SK-N-SH (cell line): Measurements from ENCODE around the gene KRT78. TPM values are rescaled to one million over a fixed set of nuclear protein-coding genes. Genes with fewer than 3 reads are reported as not detected.

Experiments used
- CTCF ChIA-PET: fragments of 300-600, 350-600 bp; formaldehyde crosslinking; extraction: SDS; loops from one replicate; lab custom pipeline; 2021; lab: Yijun Ruan, JAX
- POLR2A ChIA-PET: fragments of 350-600 bp; sonication (Branson Sonifier 250); formaldehyde crosslinking; extraction: SDS; loops from one replicate; lab custom pipeline; 2020; ENCODE audit warnings: antibody characterized with exemption, inconsistent platforms; lab: Yijun Ruan, JAX
- DNase-seq: peaks from one replicate; pipeline ENCODE4 v3.0.0; 2012
- H2AFZ ChIP-seq: fragments of 200-600 bp; sonication (generic); 2 replicates; pipeline ENCODE4 v1.8.1; 2016; ENCODE audit warnings: antibody characterized with exemption, mild to moderate bottlenecking, low read depth
- H3F3A ChIP-seq: fragments of 200-600 bp; sonication (generic); replicated peaks from 2 replicates; pipeline ENCODE3; 2016; ENCODE audit warnings: antibody characterized with exemption, mild to moderate bottlenecking; ENCODE audit not compliant: insufficient read depth
- H3K27ac ChIP-seq, 2 experiments: fragments of 200-500 bp in 1 of 2; fragments of 200-600 bp in 1 of 2; sonication (Bioruptor generic) in 1 of 2; sonication (generic), shearing (Covaris generic) in 1 of 2; 2 replicates each; pipeline versions ENCODE4 v1.5.1 to v1.6.1; 2014 to 2016; ENCODE audit warnings: low read depth in 2 of 2, inconsistent platforms in 1 of 2, low read length in 1 of 2, mild to moderate bottlenecking in 1 of 2, mixed read lengths in 1 of 2
- H3K27me3 ChIP-seq: fragments of 200-600 bp; sonication (generic), shearing (Covaris generic); 2 replicates; pipeline ENCODE4 v1.6.1; 2016; ENCODE audit warnings: mixed run types; ENCODE audit not compliant: insufficient read depth
- H3K36me3 ChIP-seq, 2 experiments: fragments of 200-500 bp in 1 of 2; fragments of 200-600 bp in 1 of 2; sonication (Bioruptor generic) in 1 of 2; sonication (generic) in 1 of 2; replicated peaks in 1 of 2; 2 replicates each; pipeline versions ENCODE3 to v1.5.1; 2014 to 2016; ENCODE audit warnings: low read length in 1 of 2, mild to moderate bottlenecking in 1 of 2; ENCODE audit not compliant: insufficient read depth in 2 of 2, control insufficient read depth in 1 of 2
- H3K4me1 ChIP-seq, 2 experiments: fragments of 200-500 bp in 1 of 2; fragments of 200-600 bp in 1 of 2; sonication (Bioruptor generic) in 1 of 2; sonication (generic), shearing (Covaris generic) in 1 of 2; 2 replicates each; pipeline versions ENCODE4 v1.5.1 to v1.6.1; 2014 to 2016; ENCODE audit warnings: low read depth in 1 of 2, low read length in 1 of 2, mixed run types in 1 of 2; ENCODE audit not compliant: insufficient read depth in 2 of 2, control insufficient read depth in 1 of 2
- H3K4me2 ChIP-seq: fragments of 200-600 bp; sonication (generic), shearing (Covaris generic); 2 replicates; pipeline ENCODE4 v1.6.1; 2017; ENCODE audit warnings: mixed run types
- H3K4me3 ChIP-seq, 2 experiments: fragments of 200-500 bp in 1 of 2; fragments of 200-600 bp in 1 of 2; sonication (Bioruptor generic) in 1 of 2; sonication (generic), shearing (Covaris generic) in 1 of 2; 2 replicates each; pipeline versions ENCODE4 v1.5.1 to v1.8.1; 2014 to 2016; ENCODE audit warnings: low read depth in 2 of 2, inconsistent platforms in 1 of 2, low read length in 1 of 2, mild to moderate bottlenecking in 1 of 2, mixed read lengths in 1 of 2, moderate library complexity in 1 of 2
- H3K79me2 ChIP-seq: fragments of 200-600 bp; sonication (generic); 2 replicates; pipeline ENCODE4 v1.8.1; 2017; ENCODE audit warnings: mild to moderate bottlenecking; ENCODE audit not compliant: insufficient read depth
- H3K9ac ChIP-seq: fragments of 200-600 bp; sonication (generic); 2 replicates; pipeline ENCODE4 v1.6.1; 2017; ENCODE audit warnings: mixed run types
- H3K9me2 ChIP-seq: fragments of 200-600 bp; sonication (generic); 2 replicates; pipeline ENCODE4 v1.6.1; 2017; ENCODE audit warnings: mixed run types
- H3K9me3 ChIP-seq: fragments of 200-600 bp; sonication (generic); 2 replicates; pipeline ENCODE4 v1.6.1; 2017; ENCODE audit warnings: mixed run types, mild to moderate bottlenecking, moderate library complexity
- H4K20me1 ChIP-seq: fragments of 200-600 bp; sonication (generic); 2 replicates; pipeline ENCODE4 v1.6.1; 2017; ENCODE audit warnings: mild to moderate bottlenecking, mixed run types; ENCODE audit not compliant: insufficient read depth
- ELF1 ChIP-seq: IDR thresholded peaks from 2 replicates; pipeline ENCODE4 v1.4.0; 2012
- EP300 ChIP-seq, 2 experiments: IDR thresholded peaks; 2 replicates each; pipeline versions ENCODE4 v1.4.0 to v1.6.1; 2012; ENCODE audit warnings: borderline replicate concordance in 1 of 2, low read depth in 1 of 2, low read length in 1 of 2
- EZH2phosphoT487 ChIP-seq: fragments of 200-600 bp; sonication (generic); IDR thresholded peaks from 2 replicates; pipeline ENCODE4 v1.6.1; 2017; ENCODE audit warnings: low read depth, mixed run types, mild to moderate bottlenecking, antibody characterized with exemption, moderate library complexity, borderline replicate concordance
- FOXM1 ChIP-seq: IDR thresholded peaks from 2 replicates; pipeline ENCODE4 v1.4.0; 2012; ENCODE audit warnings: low read depth, mild to moderate bottlenecking
- GATA2 ChIP-seq: sonication (generic); formaldehyde crosslinking; IDR thresholded peaks from 2 replicates; pipeline ENCODE4 v1.5.0; 2020; ENCODE audit warnings: mild to moderate bottlenecking, missing genetic modification reagents
- JUND ChIP-seq: IDR thresholded peaks from 2 replicates; pipeline ENCODE4 v1.4.0; 2012
- MEF2A ChIP-seq: IDR thresholded peaks from 2 replicates; pipeline ENCODE4 v1.4.0; 2012; ENCODE audit warnings: low read depth, borderline replicate concordance
- NFIC ChIP-seq: IDR thresholded peaks from 2 replicates; pipeline ENCODE4 v1.4.0; 2012; ENCODE audit warnings: borderline replicate concordance
- NRF1 ChIP-seq: IDR thresholded peaks from 2 replicates; pipeline ENCODE4 v1.6.1; 2012; ENCODE audit warnings: low read depth, mild to moderate bottlenecking, low read length
- RCOR1 ChIP-seq: fragments of 150-350 bp; IDR thresholded peaks from 2 replicates; pipeline ENCODE4 v1.6.1; 2017; ENCODE audit warnings: antibody characterized with exemption, low read length
- RFX5 ChIP-seq: IDR thresholded peaks from 2 replicates; pipeline ENCODE4 v1.6.1; 2012; ENCODE audit warnings: mild to moderate bottlenecking, improper control_type of control experiment, low read length
- RXRA ChIP-seq: IDR thresholded peaks from 2 replicates; pipeline ENCODE4 v1.4.0; 2012; ENCODE audit warnings: low read depth, mild to moderate bottlenecking, borderline replicate concordance
- SMC3 ChIP-seq: IDR thresholded peaks from 2 replicates; pipeline ENCODE4 v1.6.1; 2012; ENCODE audit warnings: low read depth, low read length, improper control_type of control experiment
- TAF1 ChIP-seq: IDR thresholded peaks from 2 replicates; pipeline ENCODE4 v1.6.1; 2012; ENCODE audit warnings: low read depth, mild to moderate bottlenecking, low read length, moderate library complexity, borderline replicate concordance
- TCF12 ChIP-seq: IDR thresholded peaks from 2 replicates; pipeline ENCODE4 v1.4.0; 2012
- USF1 ChIP-seq: IDR thresholded peaks from 2 replicates; pipeline ENCODE4 v1.4.0; 2012; ENCODE audit warnings: low read depth, borderline replicate concordance
- USF2 ChIP-seq: fragments of 150-350 bp; IDR thresholded peaks from 2 replicates; pipeline ENCODE4 v1.6.1; 2017; ENCODE audit warnings: antibody characterized with exemption, low read length, low read depth, borderline replicate concordance
- YY1 ChIP-seq: IDR thresholded peaks from 2 replicates; pipeline ENCODE4 v1.4.0; 2012; ENCODE audit warnings: low read depth, mild to moderate bottlenecking
- WGBS: methylation state at CpG from one replicate; pipeline ENCODE4 v1.1.6; 2017; ENCODE audit warnings: low lambda C conversion rate; 5-methylcytosine and 5-hydroxymethylcytosine counted together
- polyA plus RNA-seq, 3 experiments: library from polyadenylated mRNA; depleted of rRNA; stranded (reverse); fragments of >200 nt; gene quantifications; 2 replicates each; pipeline ENCODE4 v1.2.3, GENCODE V29; 2012
- TF ChIP-seq, protein P1 (sequence below): IDR thresholded peaks from 2 replicates; pipeline ENCODE4 v1.6.1; 2012; ENCODE audit warnings: mild to moderate bottlenecking, low read depth, low read length, moderate library complexity
- TF ChIP-seq, protein P2 (sequence below): IDR thresholded peaks from 2 replicates; pipeline ENCODE4; 2012

Gene KRT78
- polyA plus RNA-seq, 1 of the 3 experiments (the other 2 are of a cell fraction): not detected

DNA sequence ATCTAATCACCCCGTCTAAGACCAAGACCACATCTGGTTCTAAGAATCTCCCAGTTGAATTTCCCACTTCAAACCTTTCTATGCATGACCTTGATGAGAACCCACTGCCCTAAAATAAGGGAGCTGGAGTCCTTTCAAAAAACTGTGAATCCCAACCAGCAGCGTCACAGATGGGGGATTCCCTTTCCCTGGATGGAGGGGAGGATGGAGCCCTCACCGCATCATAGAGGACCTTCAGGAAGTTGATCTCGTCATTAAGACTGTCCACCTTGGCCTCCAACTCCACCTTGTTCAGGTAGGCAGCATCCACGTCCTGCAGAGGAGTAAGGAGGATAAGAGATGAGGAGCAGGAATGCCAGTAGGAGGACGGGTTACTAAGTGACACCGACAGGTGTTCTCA lies 39.6 kb downstream of the KRT78 start:
- Histone ChIP-seq H4K20me1 (no peaks in the 10 kb centered on the region), H3K9me2 (no peaks in the 10 kb centered on the region), H3K79me2 (no peaks in the 10 kb centered on the region), H3K9me3 (no peaks in the 10 kb centered on the region), H3K36me3 (no peaks in the 10 kb centered on the region), H3K4me1 (no peaks in the 10 kb centered on the region), H3K27me3 (peaks cover 17% of the 10 kb centered on the region; the same call in 1 of the 2 replicates), H3K4me3 (no peak overlapping the region), H3K27ac (no peak overlapping the region), H2AFZ (no peak overlapping the region), H3K9ac (no peak overlapping the region), H3F3A (no peaks in the 10 kb centered on the region), H3K4me2 (no peak overlapping the region)
- POLR2A ChIA-PET: no interaction called here
- 41% methylated on average over 7 of the region's 7 CpGs for WGBS
- CTCF ChIA-PET: interaction anchor here (1.0 kb wide), 1 partner anchor 437 kb away, joined by 3 read pairs; no protein-coding TSS in a partner anchor
- TF ChIP-seq USF2: no peak
- TF ChIP-seq NRF1: no peak
- no peak for TF ChIP-seq TCF12
- TF ChIP-seq, protein P1, sequence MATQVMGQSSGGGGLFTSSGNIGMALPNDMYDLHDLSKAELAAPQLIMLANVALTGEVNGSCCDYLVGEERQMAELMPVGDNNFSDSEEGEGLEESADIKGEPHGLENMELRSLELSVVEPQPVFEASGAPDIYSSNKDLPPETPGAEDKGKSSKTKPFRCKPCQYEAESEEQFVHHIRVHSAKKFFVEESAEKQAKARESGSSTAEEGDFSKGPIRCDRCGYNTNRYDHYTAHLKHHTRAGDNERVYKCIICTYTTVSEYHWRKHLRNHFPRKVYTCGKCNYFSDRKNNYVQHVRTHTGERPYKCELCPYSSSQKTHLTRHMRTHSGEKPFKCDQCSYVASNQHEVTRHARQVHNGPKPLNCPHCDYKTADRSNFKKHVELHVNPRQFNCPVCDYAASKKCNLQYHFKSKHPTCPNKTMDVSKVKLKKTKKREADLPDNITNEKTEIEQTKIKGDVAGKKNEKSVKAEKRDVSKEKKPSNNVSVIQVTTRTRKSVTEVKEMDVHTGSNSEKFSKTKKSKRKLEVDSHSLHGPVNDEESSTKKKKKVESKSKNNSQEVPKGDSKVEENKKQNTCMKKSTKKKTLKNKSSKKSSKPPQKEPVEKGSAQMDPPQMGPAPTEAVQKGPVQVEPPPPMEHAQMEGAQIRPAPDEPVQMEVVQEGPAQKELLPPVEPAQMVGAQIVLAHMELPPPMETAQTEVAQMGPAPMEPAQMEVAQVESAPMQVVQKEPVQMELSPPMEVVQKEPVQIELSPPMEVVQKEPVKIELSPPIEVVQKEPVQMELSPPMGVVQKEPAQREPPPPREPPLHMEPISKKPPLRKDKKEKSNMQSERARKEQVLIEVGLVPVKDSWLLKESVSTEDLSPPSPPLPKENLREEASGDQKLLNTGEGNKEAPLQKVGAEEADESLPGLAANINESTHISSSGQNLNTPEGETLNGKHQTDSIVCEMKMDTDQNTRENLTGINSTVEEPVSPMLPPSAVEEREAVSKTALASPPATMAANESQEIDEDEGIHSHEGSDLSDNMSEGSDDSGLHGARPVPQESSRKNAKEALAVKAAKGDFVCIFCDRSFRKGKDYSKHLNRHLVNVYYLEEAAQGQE: no peak
- TF ChIP-seq RXRA: no peak
- no peak for TF ChIP-seq NFIC
- TF ChIP-seq RCOR1: no peak
- no peak for TF ChIP-seq JUND
- TF ChIP-seq TAF1: no peak
- no peak for TF ChIP-seq SMC3
- no peak for TF ChIP-seq MEF2A
- no peak for TF ChIP-seq FOXM1
- TF ChIP-seq YY1: no peak
- TF ChIP-seq ELF1: no peak
- TF ChIP-seq EP300 (IDR thresholded peaks at IDR 0.05; ENCODE audit: borderline replicate concordance in 1 of 2, low read depth in 1 of 2, low read length in 1 of 2): no peak
- no peak for TF ChIP-seq EZH2phosphoT487
- TF ChIP-seq USF1: no peak
- TF ChIP-seq GATA2: no peak
- TF ChIP-seq, protein P2, sequence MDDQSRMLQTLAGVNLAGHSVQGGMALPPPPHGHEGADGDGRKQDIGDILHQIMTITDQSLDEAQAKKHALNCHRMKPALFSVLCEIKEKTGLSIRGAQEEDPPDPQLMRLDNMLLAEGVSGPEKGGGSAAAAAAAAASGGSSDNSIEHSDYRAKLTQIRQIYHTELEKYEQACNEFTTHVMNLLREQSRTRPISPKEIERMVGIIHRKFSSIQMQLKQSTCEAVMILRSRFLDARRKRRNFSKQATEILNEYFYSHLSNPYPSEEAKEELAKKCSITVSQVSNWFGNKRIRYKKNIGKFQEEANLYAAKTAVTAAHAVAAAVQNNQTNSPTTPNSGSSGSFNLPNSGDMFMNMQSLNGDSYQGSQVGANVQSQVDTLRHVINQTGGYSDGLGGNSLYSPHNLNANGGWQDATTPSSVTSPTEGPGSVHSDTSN: no peak
- no peak for TF ChIP-seq RFX5
- no peak for DNase-seq
